Testis (tissue), 2 donors: ENCODE results near the gene RHBG.
A peak's percentile ranks its signal among the peaks of the same experiment; 100 is the strongest.

Experiments
- CTCF ChIP-seq, 3 experiments: fragments of 450-650 bp in 2 of 3; fragments of 200-600 bp in 1 of 3; sonication (generic) in 1 of 3; IDR thresholded peaks; one replicate each; pipeline ENCODE4 v1.5.1; 2016 to 2019; ENCODE audit warnings: antibody characterized with exemption in 3 of 3, mild to moderate bottlenecking in 2 of 3, moderate library complexity in 1 of 3
- POLR2A ChIP-seq: fragments of 450-650 bp; IDR thresholded peaks from one replicate; pipeline ENCODE4 v1.6.1; 2017; ENCODE audit warnings: antibody characterized with exemption, mild to moderate bottlenecking, moderate library complexity

- TF ChIP-seq CTCF (IDR thresholded peaks at IDR 0.05) (peak; percentile 51 to 81 (median 63)), POLR2A (no peak)
Observed at GRCh38 chr1:156356875-156357534, 12.0 kb upstream of the RHBG start.
